Neuron (in vitro differentiated cells): ENCODE data around the gene STX16.
A peak's percentile ranks its signal among the peaks of the same experiment; 100 is the strongest.
"Not testable (repeated sequence)": the region's sequence is repeated elsewhere in the genome, so short reads cannot be mapped to it uniquely, and the experiment has no call there.

Source experiments
- H2AFZ ChIP-seq: one replicate; pipeline ENCODE4 v1.6.1; 2013; ENCODE audit warnings: low read depth, mild to moderate bottlenecking, inconsistent platforms, low read length, moderate library complexity
- H3K27me3 ChIP-seq: one replicate; pipeline ENCODE4 v1.6.1; 2013; ENCODE audit warnings: low read length; ENCODE audit not compliant: insufficient read depth
- H3K36me3 ChIP-seq: one replicate; pipeline ENCODE4 v1.6.1; 2013; ENCODE audit warnings: low read length; ENCODE audit not compliant: insufficient read depth
- H3K4me1 ChIP-seq: one replicate; pipeline ENCODE4 v1.6.1; 2013; ENCODE audit warnings: low read length; ENCODE audit not compliant: insufficient read depth
- H3K4me3 ChIP-seq: 2 replicates; pipeline ENCODE4 v1.5.1; 2013; ENCODE audit warnings: mild to moderate bottlenecking, low read length, moderate library complexity
- H3K9me3 ChIP-seq: one replicate; pipeline ENCODE4 v1.6.1; 2013; ENCODE audit warnings: low read length

The STX16 gene

GRCh38 chr20:58647796-58648501, 3.1 kb upstream of the STX16 start:
- H2AFZ ChIP-seq, result no peak overlapping the region
- H3K9me3 ChIP-seq, result no peaks in the 10 kb centered on the region
- H3K27me3 ChIP-seq, result peaks cover 6% of the 10 kb centered on the region
- H3K36me3 ChIP-seq, result no peaks in the 10 kb centered on the region
- H3K4me1 ChIP-seq, result peaks cover 2% of the 10 kb centered on the region
- no peak overlapping the region for H3K4me3 ChIP-seq

GRCh38 chr20:58648502-58648825, 2.6 kb upstream of the STX16 start:
- not testable (repeated sequence) for H3K9me3 ChIP-seq, H2AFZ ChIP-seq, H3K4me1 ChIP-seq, H3K36me3 ChIP-seq, H3K27me3 ChIP-seq, H3K4me3 ChIP-seq

- no peaks in the 10 kb centered on the region for H3K36me3 ChIP-seq
- H3K27me3 ChIP-seq, result peaks cover 3% of the 10 kb centered on the region
- peaks cover 17% of the 10 kb centered on the region for H3K4me1 ChIP-seq
- no peak overlapping the region for H2AFZ ChIP-seq
- H3K4me3 ChIP-seq, result no peak overlapping the region
- H3K9me3 ChIP-seq, result no peaks in the 10 kb centered on the region
These were observed 1.5 kb upstream of the STX16 start for GRCh38 chr20:58649288-58650180.

GRCh38 chr20:58650181-58650775, 805 bp upstream of the STX16 start:
- Histone ChIP-seq H3K4me3 (peak overlapping the region; percentile 65), H3K9me3 (no peaks in the 10 kb centered on the region), H2AFZ (peak overlapping the region; percentile 36), H3K4me1 (peaks cover 23% of the 10 kb centered on the region), H3K27me3 (peaks cover 3% of the 10 kb centered on the region), H3K36me3 (no peaks in the 10 kb centered on the region)

GRCh38 chr20:58651559-58651945, 469 bp downstream of the STX16 start:
- Histone ChIP-seq H3K36me3 (peaks cover 2% of the 10 kb centered on the region), H3K27me3 (peaks cover 3% of the 10 kb centered on the region)

GRCh38 chr20:58651946-58652605, 993 bp downstream of the STX16 start:
- Histone ChIP-seq H3K4me1 (peaks cover 41% of the 10 kb centered on the region), H2AFZ (peak overlapping the region; percentile 36), H3K36me3 (peaks cover 2% of the 10 kb centered on the region), H3K27me3 (peaks cover 3% of the 10 kb centered on the region), H3K4me3 (peak overlapping the region; percentile 65), H3K9me3 (no peaks in the 10 kb centered on the region)

More at GRCh38 chr20:58651559-58651945, 469 bp downstream of the STX16 start:
- H3K9me3 ChIP-seq, result no peaks in the 10 kb centered on the region
- peak overlapping the region; percentile 36 for H2AFZ ChIP-seq
- peak overlapping the region; percentile 65 for H3K4me3 ChIP-seq
- peaks cover 36% of the 10 kb centered on the region for H3K4me1 ChIP-seq

GRCh38 chr20:58652606-58653294, 1.7 kb downstream of the STX16 start:
- Histone ChIP-seq H3K9me3 (no peaks in the 10 kb centered on the region), H3K36me3 (peaks cover 2% of the 10 kb centered on the region), H3K27me3 (peaks cover 3% of the 10 kb centered on the region), H3K4me1 (peaks cover 48% of the 10 kb centered on the region), H2AFZ (no peak overlapping the region), H3K4me3 (peak overlapping the region; percentile 65)

- H3K4me1 ChIP-seq, result peaks cover 63% of the 10 kb centered on the region
These were observed 3.3 kb downstream of the STX16 start for GRCh38 chr20:58654337-58654736.

GRCh38 chr20:58655328-58656107, 4.4 kb downstream of the STX16 start:
- Histone ChIP-seq H3K9me3 (no peaks in the 10 kb centered on the region), H3K4me1 (peaks cover 69% of the 10 kb centered on the region), H3K4me3 (peak overlapping the region; percentile 65), H3K27me3 (no peaks in the 10 kb centered on the region), H2AFZ (no peak overlapping the region), H3K36me3 (peaks cover 8% of the 10 kb centered on the region)

More at GRCh38 chr20:58654337-58654736, 3.3 kb downstream of the STX16 start:
- peaks cover 3% of the 10 kb centered on the region for H3K36me3 ChIP-seq
- no peaks in the 10 kb centered on the region for H3K27me3 ChIP-seq
- H3K4me3 ChIP-seq, result peak overlapping the region; percentile 65
- no peak overlapping the region for H2AFZ ChIP-seq
- H3K9me3 ChIP-seq, result no peaks in the 10 kb centered on the region

GRCh38 chr20:58656831-58657230, 5.7 kb downstream of the STX16 start:
- H3K4me3 ChIP-seq, result no peak overlapping the region
- H3K9me3 ChIP-seq, result no peaks in the 10 kb centered on the region
- H3K4me1 ChIP-seq, result peaks cover 69% of the 10 kb centered on the region

GRCh38 chr20:58657262-58657661, 6.2 kb downstream of the STX16 start:
- H2AFZ ChIP-seq, result no peak overlapping the region
- H3K36me3 ChIP-seq, result peaks cover 23% of the 10 kb centered on the region
- peaks cover 69% of the 10 kb centered on the region for H3K4me1 ChIP-seq
- no peak overlapping the region for H3K4me3 ChIP-seq
- H3K9me3 ChIP-seq, result no peaks in the 10 kb centered on the region
- H3K27me3 ChIP-seq, result no peaks in the 10 kb centered on the region

More at GRCh38 chr20:58656831-58657230, 5.7 kb downstream of the STX16 start:
- Histone ChIP-seq H2AFZ (no peak overlapping the region), H3K27me3 (no peaks in the 10 kb centered on the region), H3K36me3 (peaks cover 19% of the 10 kb centered on the region)

GRCh38 chr20:58657986-58658385, 6.9 kb downstream of the STX16 start:
- no peaks in the 10 kb centered on the region for H3K27me3 ChIP-seq
- H3K9me3 ChIP-seq, result no peaks in the 10 kb centered on the region
- peaks cover 67% of the 10 kb centered on the region for H3K4me1 ChIP-seq
- no peak overlapping the region for H2AFZ ChIP-seq
- peaks cover 27% of the 10 kb centered on the region for H3K36me3 ChIP-seq
- H3K4me3 ChIP-seq, result no peak overlapping the region
